Nephron (organoid): ENCODE measurements around the gene ZNF276.

ENCODE experiments used
- H3K27ac Mint-ChIP-seq, 3 experiments: 2 replicates each; pipeline ENCODE4 v1.8.0; 2020; ENCODE audit warnings: mixed read lengths in 3 of 3, mild to moderate bottlenecking in 2 of 3, moderate library complexity in 1 of 3
- H3K27me3 Mint-ChIP-seq: 2 replicates; pipeline ENCODE4 v1.8.0; 2021; ENCODE audit warnings: low read depth, mild to moderate bottlenecking, moderate library complexity, mixed read lengths
- H3K36me3 Mint-ChIP-seq: 2 replicates; pipeline ENCODE4 v1.8.0; 2020; ENCODE audit warnings: low read depth, mixed read lengths
- H3K4me1 Mint-ChIP-seq: 2 replicates; pipeline ENCODE4 v1.8.0; 2020; ENCODE audit warnings: mixed read lengths
- H3K4me3 Mint-ChIP-seq, 3 experiments: 2 replicates each; pipeline ENCODE4 v1.8.0; 2020; ENCODE audit warnings: mild to moderate bottlenecking in 3 of 3, mixed read lengths in 3 of 3, moderate library complexity in 2 of 3
- H3K9me3 Mint-ChIP-seq: 2 replicates; pipeline ENCODE4 v1.8.0; 2020; ENCODE audit warnings: mixed read lengths
- CTCF ChIP-seq, 3 experiments: fragments of 200-600 bp; sonication (generic); IDR thresholded peaks; one replicate each; pipeline ENCODE4 v1.5.0; 2021; ENCODE audit warnings: antibody characterized with exemption in 3 of 3; ENCODE audit not compliant: unreplicated experiment in 3 of 3

ZNF276 gene

DNA sequence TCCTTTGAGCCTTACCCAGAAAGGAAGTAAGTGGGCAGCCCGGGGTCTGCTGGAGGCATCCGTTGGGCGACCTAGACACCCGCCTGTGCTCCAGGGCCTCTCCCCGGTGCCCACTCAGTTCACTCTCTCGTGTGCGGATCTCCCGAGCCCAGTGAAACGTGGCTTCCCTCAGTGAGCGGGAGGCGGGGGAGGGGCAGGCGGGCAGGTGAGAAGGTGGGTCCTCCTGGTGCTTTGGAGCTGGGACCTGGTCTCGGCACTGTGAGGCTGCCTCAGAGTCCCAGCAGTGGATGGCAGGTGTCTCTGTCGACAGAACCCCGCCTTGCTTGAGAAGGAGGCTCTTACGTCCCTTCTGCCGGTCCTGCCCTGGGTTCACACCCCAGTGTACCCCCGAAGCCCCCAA lies 8.0 kb downstream of the ZNF276 start:
- TF ChIP-seq CTCF (IDR thresholded peaks at IDR 0.05; ENCODE audit: unreplicated experiment in 3 of 3) = no peak
- H3K36me3 Mint-ChIP-seq = peaks cover 54% of the 10 kb centered on the region
- no peak overlapping the region for H3K4me3 Mint-ChIP-seq
- H3K9me3 Mint-ChIP-seq = no peaks in the 10 kb centered on the region
- no peaks in the 10 kb centered on the region for H3K27me3 Mint-ChIP-seq
- H3K27ac Mint-ChIP-seq = no peak overlapping the region
- peaks cover 4% of the 10 kb centered on the region for H3K4me1 Mint-ChIP-seq

DNA sequence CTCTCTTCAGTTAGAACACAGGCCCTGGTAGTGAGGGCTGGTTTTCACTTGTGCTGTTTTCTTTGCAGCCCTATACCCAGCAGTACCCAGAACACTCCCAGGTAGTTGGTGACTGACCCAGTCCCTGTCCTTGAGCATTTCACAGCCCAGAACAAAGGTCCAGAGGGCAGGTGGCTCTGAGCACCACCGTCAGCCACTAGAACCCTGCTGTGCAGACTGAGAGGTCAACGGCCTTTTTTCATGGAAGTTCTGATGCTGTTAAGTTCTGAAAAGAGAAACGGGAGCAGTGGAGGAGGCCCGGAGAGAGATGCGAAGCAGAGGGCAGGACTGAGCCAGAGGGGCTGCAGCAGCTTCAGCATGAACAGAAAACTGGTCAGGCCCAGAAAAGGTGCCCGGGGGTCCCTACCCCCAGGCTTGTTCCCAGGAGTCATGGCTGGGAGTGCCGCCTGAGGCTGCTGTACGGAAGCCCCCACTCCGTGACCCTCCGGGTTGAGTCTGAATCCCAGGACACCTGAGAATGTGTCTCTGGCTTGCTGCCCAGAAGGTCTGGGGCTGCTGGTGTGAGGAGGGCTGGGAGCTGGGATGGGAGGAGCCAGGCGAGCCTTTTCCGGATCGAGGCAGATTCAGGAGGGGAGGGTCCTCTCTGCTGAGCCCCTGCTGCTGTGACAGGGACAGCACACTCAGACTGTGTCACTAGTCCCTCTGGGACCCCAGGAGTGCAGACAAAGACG lies 8.7 kb downstream of the ZNF276 start:
- no peak for TF ChIP-seq CTCF (IDR thresholded peaks at IDR 0.05; ENCODE audit: unreplicated experiment in 3 of 3)
- H3K36me3 Mint-ChIP-seq = peaks cover 57% of the 10 kb centered on the region
- no peaks in the 10 kb centered on the region for H3K27me3 Mint-ChIP-seq
- peak overlapping the region in 1 of 3 experiments; percentile 24 for H3K27ac Mint-ChIP-seq
- no peak overlapping the region for H3K4me3 Mint-ChIP-seq
- no peaks in the 10 kb centered on the region for H3K9me3 Mint-ChIP-seq
- H3K4me1 Mint-ChIP-seq = peaks cover 4% of the 10 kb centered on the region

DNA sequence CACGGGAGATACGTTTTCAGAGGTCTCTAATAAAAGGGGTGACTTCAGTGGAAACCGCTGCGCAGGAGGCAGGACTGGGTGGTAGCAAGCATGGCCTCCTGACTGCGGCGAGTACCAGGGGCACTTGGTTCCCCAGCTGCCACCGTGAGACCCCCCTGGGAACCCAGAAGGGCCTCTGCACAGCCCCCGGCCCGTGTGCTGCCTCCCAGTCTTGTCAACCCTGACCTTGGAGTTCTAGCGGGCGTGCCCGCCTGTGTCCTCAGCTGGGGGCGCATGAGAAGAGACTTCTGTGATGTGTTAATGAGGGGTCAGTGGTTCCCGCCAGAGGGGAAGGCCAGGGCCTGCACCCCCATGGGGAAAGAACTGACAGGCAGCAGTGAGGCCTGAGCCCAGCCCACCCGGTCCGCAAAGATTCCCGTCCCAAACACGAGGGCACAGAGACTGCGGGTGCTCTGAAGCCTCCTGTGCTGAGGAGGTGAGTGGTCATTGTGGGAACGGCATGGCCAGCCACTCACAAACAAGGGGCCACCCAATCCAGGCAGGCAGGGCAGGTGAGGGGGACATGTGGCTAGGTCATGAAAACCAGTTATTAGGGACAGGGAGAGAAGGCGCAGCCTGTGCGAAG lies 9.4 kb downstream of the ZNF276 start:
- peaks cover 64% of the 10 kb centered on the region for H3K36me3 Mint-ChIP-seq
- H3K27ac Mint-ChIP-seq = peak overlapping the region in 1 of 3 experiments; percentile 24
- no peaks in the 10 kb centered on the region for H3K9me3 Mint-ChIP-seq
- H3K27me3 Mint-ChIP-seq = no peaks in the 10 kb centered on the region
- peaks cover 4% of the 10 kb centered on the region for H3K4me1 Mint-ChIP-seq
- TF ChIP-seq CTCF (IDR thresholded peaks at IDR 0.05; ENCODE audit: unreplicated experiment in 3 of 3) = no peak
- no peak overlapping the region for H3K4me3 Mint-ChIP-seq

GRCh38 chr16:89732142-89732917 lies 11.0 kb downstream of the ZNF276 start:
- H3K4me3 Mint-ChIP-seq = no peak overlapping the region
- H3K27me3 Mint-ChIP-seq = no peaks in the 10 kb centered on the region
- TF ChIP-seq CTCF (IDR thresholded peaks at IDR 0.05; ENCODE audit: unreplicated experiment in 3 of 3) = no peak
- peaks cover 65% of the 10 kb centered on the region for H3K36me3 Mint-ChIP-seq
- no peak overlapping the region for H3K27ac Mint-ChIP-seq
- peaks cover 4% of the 10 kb centered on the region for H3K4me1 Mint-ChIP-seq
- no peaks in the 10 kb centered on the region for H3K9me3 Mint-ChIP-seq

DNA sequence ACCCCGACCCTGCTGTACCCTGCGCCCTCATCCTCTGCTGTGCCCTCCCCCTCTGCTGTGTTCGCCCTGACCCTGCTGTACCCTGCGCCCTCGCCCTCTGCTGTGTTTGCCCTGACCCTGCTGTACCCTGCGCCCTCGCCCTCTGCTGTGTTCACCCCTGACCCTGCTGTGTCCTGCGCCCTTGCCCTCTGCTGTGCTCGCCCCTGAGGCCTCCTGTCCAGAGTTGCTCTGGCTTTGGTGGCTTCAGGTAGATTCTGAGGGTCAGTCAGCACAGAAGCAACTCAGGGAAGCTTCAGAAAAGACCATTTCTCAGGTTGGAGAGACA lies 11.5 kb downstream of the ZNF276 start:
- Mint-ChIP-seq H3K9me3 (no peaks in the 10 kb centered on the region), H3K4me3 (no peak overlapping the region), H3K36me3 (peaks cover 67% of the 10 kb centered on the region), H3K27me3 (no peaks in the 10 kb centered on the region), H3K27ac (no peak overlapping the region), H3K4me1 (peaks cover 4% of the 10 kb centered on the region)
- TF ChIP-seq CTCF (IDR thresholded peaks at IDR 0.05; ENCODE audit: unreplicated experiment in 3 of 3) = no peak
